NK-92 (cell line): ENCODE results near the gene HIP1.
"Not testable (repeated sequence)": the region's sequence is repeated elsewhere in the genome, so short reads cannot be mapped to it uniquely, and the experiment has no call there.

Experiments
- DNase-seq: peaks from one replicate; lab custom pipeline; 2025; ENCODE audit not compliant: unreplicated experiment; lab: John Stamatoyannopoulos, UW

The HIP1 gene

GRCh38 chr7:75583255-75583654 is 155.5 kb downstream of the HIP1 start:
- DNase-seq: no peak

GRCh38 chr7:75579899-75580298 is 158.8 kb downstream of the HIP1 start:
- no peak for DNase-seq

GRCh38 chr7:75578081-75578480 is 160.7 kb downstream of the HIP1 start:
- DNase-seq: no peak

- DNase-seq: no peak
These were observed 163.1 kb downstream of the HIP1 start for GRCh38 chr7:75575488-75576121.

GRCh38 chr7:75573477-75574019 is 165.2 kb downstream of the HIP1 start:
- no peak for DNase-seq

GRCh38 chr7:75572814-75573213 is 165.9 kb downstream of the HIP1 start:
- DNase-seq: no peak

- DNase-seq: no peak
These were observed 166.3 kb downstream of the HIP1 start for GRCh38 chr7:75572396-75572795.

- no peak for DNase-seq
These were observed 167.5 kb downstream of the HIP1 start for GRCh38 chr7:75571209-75571608.

GRCh38 chr7:75569629-75570282 is 169.0 kb downstream of the HIP1 start:
- not testable (repeated sequence) for DNase-seq

- DNase-seq: no peak
These were observed 170.7 kb downstream of the HIP1 start for GRCh38 chr7:75567948-75568595.

GRCh38 chr7:75565132-75565837 is 173.5 kb downstream of the HIP1 start:
- DNase-seq: no peak

- DNase-seq: no peak
These were observed 175.6 kb downstream of the HIP1 start for GRCh38 chr7:75563171-75563570.

- DNase-seq: no peak
These were observed 178.8 kb downstream of the HIP1 start for GRCh38 chr7:75559976-75560365.

- DNase-seq: no peak
These were observed 179.3 kb downstream of the HIP1 start for GRCh38 chr7:75559355-75559975.

- not testable (repeated sequence) for DNase-seq
These were observed 181.9 kb downstream of the HIP1 start for GRCh38 chr7:75556835-75557234.

GRCh38 chr7:75555736-75556135 is 183.0 kb downstream of the HIP1 start:
- no peak for DNase-seq

GRCh38 chr7:75546237-75547015 is 192.3 kb downstream of the HIP1 start:
- DNase-seq: no peak

- no peak for DNase-seq
These were observed 201.0 kb downstream of the HIP1 start for GRCh38 chr7:75537731-75538130.

GRCh38 chr7:75536940-75537538 is 201.7 kb downstream of the HIP1 start:
- no peak for DNase-seq

- DNase-seq: no peak
These were observed 202.2 kb downstream of the HIP1 start for GRCh38 chr7:75536491-75536890.
